Spinal cord (tissue), 10 donors: ENCODE results near the gene PDE4D. TPM values are rescaled to one million over a fixed set of nuclear protein-coding genes. Genes with fewer than 3 reads are reported as not detected.
A peak's percentile ranks its signal among the peaks of the same experiment; 100 is the strongest.

Experiments used
- DNase-seq, 6 donors: peaks; one replicate each; pipeline versions ENCODE4 v3.0.0 to v3.0.0-alpha.2; 2013 to 2015; ENCODE audit warnings: low spot score in 6 of 6, low read depth in 4 of 6
- H3K27ac ChIP-seq: one replicate; pipeline ENCODE4 v1.5.1; 2013; ENCODE audit warnings: low read depth, low read length, control low read depth
- H3K27me3 ChIP-seq: one replicate; pipeline ENCODE4 v1.6.1; 2013; ENCODE audit warnings: low read length; ENCODE audit not compliant: control insufficient read depth, insufficient read depth
- H3K36me3 ChIP-seq: one replicate; pipeline ENCODE4 v1.6.1; 2013; ENCODE audit warnings: low read length; ENCODE audit not compliant: control insufficient read depth, insufficient read depth
- H3K4me1 ChIP-seq: one replicate; pipeline ENCODE4 v1.6.1; 2013; ENCODE audit warnings: low read length; ENCODE audit not compliant: control insufficient read depth, insufficient read depth
- H3K4me3 ChIP-seq: one replicate; pipeline ENCODE4 v1.5.1; 2013; ENCODE audit warnings: low read depth, low read length, control low read depth
- H3K9me3 ChIP-seq: one replicate; pipeline ENCODE4 v1.6.1; 2013; ENCODE audit warnings: low read length; ENCODE audit not compliant: control insufficient read depth, insufficient read depth
- WGBS: methylation state at CpG from one replicate; pipeline ENCODE4 v1.1.5; 2013; ENCODE audit warnings: missing lambda C conversion rate; ENCODE audit not compliant: insufficient coverage; 5-methylcytosine and 5-hydroxymethylcytosine counted together
- polyA plus RNA-seq, 2 donors: library from polyadenylated mRNA; unstranded; fragments of 120-200 nt; gene quantifications; one replicate each; pipeline ENCODE4 v1.2.1, GENCODE V29; 2013; ENCODE audit not compliant: insufficient read length in 2 of 2
- total RNA-seq, 2 donors: library from RNA; depleted of rRNA in 1 of 2; stranded (reverse); fragments of 120-200 nt in 1 of 2; fragments of >200 nt in 1 of 2; gene quantifications; one replicate each; pipeline versions ENCODE4 v1.2.3 to v1.2.4, GENCODE V29; 2013 to 2014
- donor health status: healthy.

The PDE4D gene
- total and polyA plus RNA-seq, 4 donors = 16.1 to 84.0 (median 37.0) TPM

DNA sequence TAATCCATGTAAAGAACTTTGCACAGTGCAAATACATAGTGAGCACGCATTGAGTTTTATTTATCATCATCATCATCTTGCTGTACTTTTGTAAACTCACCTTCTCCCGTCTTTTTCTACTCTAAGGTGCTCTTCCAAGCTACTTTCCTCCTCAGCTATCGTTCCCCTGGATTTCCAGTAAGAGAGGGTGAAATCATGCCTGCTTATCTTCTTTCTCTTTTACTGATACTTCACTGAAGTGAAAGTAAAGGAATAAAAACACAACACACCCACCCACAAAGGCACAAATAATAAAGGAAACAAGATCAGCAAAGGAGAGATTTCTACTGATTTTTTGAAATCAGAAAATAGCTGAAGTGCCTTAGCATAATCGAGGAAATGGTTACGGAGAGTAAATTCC is 800.8 kb downstream of the PDE4D start:
- no peaks in the 10 kb centered on the region for H3K27me3 ChIP-seq
- no peaks in the 10 kb centered on the region for H3K9me3 ChIP-seq
- no peak overlapping the region for H3K27ac ChIP-seq
- 100% methylated on average over 3 of the region's 5 CpGs for WGBS
- no peaks in the 10 kb centered on the region for H3K36me3 ChIP-seq
- no peaks in the 10 kb centered on the region for H3K4me1 ChIP-seq
- no peak for DNase-seq
- H3K4me3 ChIP-seq = no peak overlapping the region

DNA sequence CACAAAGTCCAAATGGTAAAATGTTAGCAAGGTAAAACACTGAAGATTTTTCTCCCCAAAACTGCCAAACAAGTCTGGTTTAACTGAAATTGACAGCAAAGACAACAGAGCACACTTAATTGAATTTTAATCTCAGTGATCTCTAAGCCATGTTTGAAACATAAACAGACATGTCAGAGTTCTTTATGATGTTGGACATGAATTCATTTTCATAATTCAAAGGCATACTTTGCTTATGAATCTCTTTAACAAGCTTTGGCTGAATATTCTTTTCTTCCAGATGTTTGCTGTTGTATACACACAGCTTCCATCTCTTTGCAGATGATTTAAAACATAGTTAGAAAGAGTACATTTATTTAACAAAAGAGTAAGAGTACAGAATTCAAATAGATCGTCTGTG is 801.6 kb downstream of the PDE4D start:
- WGBS = no CpG with 5 or more reads among the region's 1 CpG
- no peak for DNase-seq
- no peaks in the 10 kb centered on the region for H3K36me3 ChIP-seq
- no peak overlapping the region for H3K4me3 ChIP-seq
- H3K4me1 ChIP-seq = no peaks in the 10 kb centered on the region
- no peaks in the 10 kb centered on the region for H3K9me3 ChIP-seq
- no peaks in the 10 kb centered on the region for H3K27me3 ChIP-seq
- no peak overlapping the region for H3K27ac ChIP-seq

DNA sequence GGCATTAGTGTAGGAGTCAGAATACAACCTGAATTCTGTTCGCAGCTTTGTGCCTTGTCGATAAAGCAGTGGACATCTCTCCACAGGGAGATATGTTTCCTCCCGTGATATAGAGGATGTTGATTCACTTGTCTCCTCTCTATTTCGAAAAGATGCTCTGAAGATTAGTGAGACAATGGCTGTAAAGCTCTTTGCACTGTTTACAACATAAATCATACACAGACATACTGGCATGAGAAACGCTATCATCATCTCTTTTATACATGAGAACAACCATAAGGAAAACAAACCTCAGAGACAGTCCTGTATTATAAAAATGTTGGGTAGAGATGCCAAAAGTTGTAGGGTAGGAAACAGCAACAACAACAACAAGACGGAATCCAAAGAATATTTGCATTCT is 803.2 kb downstream of the PDE4D start:
- Histone ChIP-seq H3K9me3 (no peaks in the 10 kb centered on the region), H3K36me3 (no peaks in the 10 kb centered on the region), H3K27me3 (no peaks in the 10 kb centered on the region), H3K4me3 (no peak overlapping the region), H3K4me1 (no peaks in the 10 kb centered on the region), H3K27ac (no peak overlapping the region)
- no CpG with 5 or more reads among the region's 6 CpGs for WGBS
- peak in 1 of 6 donors; percentile 21 for DNase-seq

DNA sequence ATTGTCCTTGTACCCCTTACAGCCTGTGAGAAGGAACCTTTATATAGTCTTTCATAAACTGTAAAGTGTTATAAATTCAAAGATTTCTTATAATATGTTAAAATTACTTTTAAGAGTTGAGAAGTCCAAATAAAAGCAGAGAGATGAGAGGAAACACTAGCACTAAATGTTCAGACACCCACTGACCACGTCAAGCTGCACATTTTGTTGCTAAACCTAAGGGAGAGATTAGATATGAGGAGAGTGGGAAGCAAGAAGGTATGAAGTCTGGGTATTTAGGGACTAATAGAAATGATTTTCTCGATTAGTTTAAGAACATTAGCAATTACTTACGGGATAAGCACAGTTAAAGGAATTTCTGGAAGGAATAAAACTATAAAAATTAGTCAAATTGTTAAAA is 803.8 kb downstream of the PDE4D start:
- Histone ChIP-seq H3K4me1 (no peaks in the 10 kb centered on the region), H3K27me3 (no peaks in the 10 kb centered on the region), H3K9me3 (no peaks in the 10 kb centered on the region), H3K36me3 (no peaks in the 10 kb centered on the region), H3K27ac (no peak overlapping the region), H3K4me3 (no peak overlapping the region)
- DNase-seq = no peak
- WGBS = 100% methylated on average over 1 of the region's 3 CpGs

DNA sequence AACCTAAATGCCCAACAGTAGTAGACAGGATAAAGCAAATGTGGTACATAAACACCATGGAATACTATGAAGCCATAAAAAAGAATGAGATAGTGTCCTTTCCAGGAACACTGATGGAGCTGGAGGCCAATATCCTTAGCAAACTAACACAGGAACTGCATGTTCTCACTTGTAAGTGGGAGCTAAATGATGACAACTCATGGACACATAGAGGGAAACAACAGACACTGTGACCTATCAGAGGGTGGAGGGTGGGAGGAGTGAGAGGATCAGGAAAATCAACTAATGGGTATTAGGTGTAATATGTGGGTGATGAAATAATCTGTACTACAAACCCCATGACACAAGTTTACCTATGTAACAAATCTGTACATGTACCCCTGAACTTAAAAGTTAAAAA is 805.0 kb downstream of the PDE4D start:
- H3K4me3 ChIP-seq = no peak overlapping the region
- H3K4me1 ChIP-seq = no peaks in the 10 kb centered on the region
- no peaks in the 10 kb centered on the region for H3K9me3 ChIP-seq
- H3K36me3 ChIP-seq = no peaks in the 10 kb centered on the region
- no peak for DNase-seq
- no peak overlapping the region for H3K27ac ChIP-seq
- no peaks in the 10 kb centered on the region for H3K27me3 ChIP-seq

DNA sequence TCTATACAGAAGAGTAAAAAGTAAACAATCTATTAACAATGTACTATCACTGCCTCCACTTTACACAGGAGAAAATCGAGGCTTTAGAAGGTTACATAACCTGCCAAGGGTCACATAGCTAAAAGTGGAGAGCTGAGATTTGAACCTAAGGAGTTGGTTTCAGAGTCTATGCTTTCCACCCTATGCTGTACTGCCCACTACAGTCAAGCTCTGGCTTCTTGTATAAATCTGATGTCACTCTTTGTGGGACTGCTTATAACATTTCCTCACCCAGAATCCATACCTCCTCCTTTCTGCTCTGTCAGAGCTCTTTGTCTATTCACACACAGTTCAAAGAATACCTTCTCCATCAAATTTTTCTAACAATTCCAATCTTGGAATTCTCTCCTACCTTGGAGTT is 807.5 kb downstream of the PDE4D start:
- H3K4me3 ChIP-seq = no peak overlapping the region
- no peak overlapping the region for H3K27ac ChIP-seq
- H3K9me3 ChIP-seq = no peaks in the 10 kb centered on the region
- DNase-seq = no peak
- H3K36me3 ChIP-seq = no peaks in the 10 kb centered on the region
- H3K27me3 ChIP-seq = no peaks in the 10 kb centered on the region
- WGBS = no CpG with 5 or more reads among the region's 1 CpG
- no peaks in the 10 kb centered on the region for H3K4me1 ChIP-seq

DNA sequence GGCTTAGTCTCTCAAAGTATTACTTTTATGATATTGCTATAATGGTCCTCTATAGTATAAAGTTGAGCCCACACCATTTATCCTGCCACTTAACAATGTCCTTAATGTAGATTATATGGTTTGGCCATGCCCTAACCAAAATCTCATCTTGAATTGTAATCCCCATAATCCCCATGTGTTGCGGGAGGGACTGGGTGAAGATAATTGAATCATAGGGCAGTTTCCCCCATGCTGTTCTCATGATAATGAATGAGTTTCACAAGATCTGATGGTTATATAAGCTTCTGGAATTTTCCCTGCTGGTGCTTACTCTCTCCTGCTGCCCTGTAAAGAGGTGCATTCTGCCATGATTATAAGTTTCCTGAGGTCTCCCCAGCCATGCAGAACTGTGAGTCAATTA is 811.8 kb downstream of the PDE4D start:
- no peak for DNase-seq
- H3K27ac ChIP-seq = no peak overlapping the region
- no peaks in the 10 kb centered on the region for H3K27me3 ChIP-seq
- no peaks in the 10 kb centered on the region for H3K36me3 ChIP-seq
- no peak overlapping the region for H3K4me3 ChIP-seq
- no peaks in the 10 kb centered on the region for H3K4me1 ChIP-seq
- no peaks in the 10 kb centered on the region for H3K9me3 ChIP-seq
- no CpG with 5 or more reads among the region's 1 CpG for WGBS

DNA sequence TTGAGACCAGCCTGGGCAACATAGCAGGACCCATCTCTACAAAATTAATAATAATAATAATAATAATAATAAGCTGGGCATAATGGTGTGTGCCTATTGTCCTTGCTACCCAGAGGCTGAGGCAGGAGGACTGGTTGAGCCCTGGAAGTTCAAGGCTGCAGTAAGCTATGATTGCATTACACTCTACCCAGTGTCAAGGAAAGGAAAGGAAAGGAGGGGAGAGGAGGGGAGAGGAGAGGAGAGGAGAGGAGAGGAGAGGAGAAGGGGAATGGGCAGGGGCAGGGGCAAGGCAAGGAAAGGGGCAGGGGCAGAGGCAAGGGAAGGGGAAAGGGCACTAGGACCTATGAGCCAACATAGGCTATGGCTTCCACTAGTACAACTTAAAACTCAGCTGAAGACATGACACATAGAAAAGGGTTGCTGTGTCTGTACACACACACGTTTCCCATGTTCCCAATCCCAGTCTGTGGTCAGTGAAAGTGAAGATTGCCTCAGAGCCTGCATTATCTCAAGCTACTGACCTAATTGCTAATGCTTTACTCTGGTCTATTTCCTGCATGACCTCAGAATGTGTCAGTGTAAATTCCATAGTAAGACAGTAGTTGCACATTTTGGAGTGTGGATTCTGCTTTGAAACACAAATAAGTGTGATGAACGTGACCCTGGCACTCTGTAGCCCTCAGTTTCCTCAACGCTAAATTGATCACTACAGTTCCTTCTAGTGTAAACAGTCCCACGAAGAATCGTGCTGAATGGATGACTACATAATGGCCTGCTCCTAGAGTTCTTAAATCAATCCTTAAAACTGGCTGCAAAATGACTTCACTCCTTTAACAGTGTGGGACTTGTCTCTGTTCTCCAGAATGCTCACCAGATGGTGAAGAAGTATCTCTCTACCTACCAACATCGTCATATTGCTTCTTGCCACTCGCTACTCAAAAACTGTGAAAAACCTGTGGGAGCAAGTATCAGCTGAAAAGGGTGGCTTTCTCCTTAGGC is 813.6 kb downstream of the PDE4D start:
- Histone ChIP-seq H3K27ac (no peak overlapping the region), H3K4me3 (no peak overlapping the region), H3K4me1 (no peaks in the 10 kb centered on the region), H3K27me3 (no peaks in the 10 kb centered on the region), H3K36me3 (no peaks in the 10 kb centered on the region), H3K9me3 (no peaks in the 10 kb centered on the region)
- DNase-seq = no peak
- WGBS = no CpG with 5 or more reads among the region's 7 CpGs

DNA sequence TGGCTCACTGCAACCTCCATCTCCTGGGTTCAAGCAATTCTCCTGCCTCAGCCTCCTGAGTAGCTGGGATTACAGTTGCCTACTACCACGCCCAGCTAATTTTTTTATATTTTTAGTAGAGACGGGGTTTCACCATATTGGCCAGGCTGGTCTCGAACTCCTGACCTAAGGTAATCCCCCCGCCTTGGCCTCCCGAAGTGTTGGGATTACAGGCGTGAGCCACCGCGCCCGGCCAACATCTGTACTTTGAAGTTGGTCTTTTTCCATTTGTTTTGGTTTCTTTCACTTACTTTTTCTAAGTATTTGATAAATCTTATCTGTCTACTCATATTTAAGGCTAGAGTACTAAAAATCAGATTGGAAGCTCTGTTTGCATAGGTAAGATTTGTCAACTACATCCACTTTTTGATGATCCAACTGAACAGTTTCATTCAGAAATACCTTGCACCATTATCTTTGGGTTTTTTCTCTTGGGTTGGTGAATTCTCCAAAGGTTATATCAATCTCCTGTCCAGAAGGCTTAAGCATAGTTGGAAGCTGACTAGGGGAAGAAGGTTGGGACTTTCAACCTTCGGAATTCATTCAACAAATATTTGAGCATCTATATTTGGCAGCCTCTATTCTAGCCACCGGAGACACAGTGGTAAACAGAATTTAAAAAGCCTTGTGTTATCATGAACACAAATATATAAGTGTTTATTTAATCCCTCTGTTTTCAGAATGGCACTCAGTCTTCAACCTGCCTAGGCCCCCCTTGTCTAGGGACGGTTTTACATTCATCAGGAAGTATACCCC is 821.6 kb downstream of the PDE4D start:
- no peak overlapping the region for H3K27ac ChIP-seq
- H3K9me3 ChIP-seq = no peaks in the 10 kb centered on the region
- H3K27me3 ChIP-seq = no peaks in the 10 kb centered on the region
- no peaks in the 10 kb centered on the region for H3K36me3 ChIP-seq
- no peak overlapping the region for H3K4me3 ChIP-seq
- no peak for DNase-seq
- H3K4me1 ChIP-seq = no peaks in the 10 kb centered on the region
- WGBS = 83% methylated on average over 2 of the region's 12 CpGs
